ENCODE measurements around the gene FGF18. TPM values are rescaled to one million over a fixed set of nuclear protein-coding genes. Genes with fewer than 3 reads are reported as not detected.

The FGF18 gene
- total RNA-seq, 4 donors from 2014 or later: 1.4 to 3.0 TPM; not detected in 2

GRCh38 chr5:171419688-171420430 is 412 bp downstream of the FGF18 start:
- TF ChIP-seq POLR2A (IDR thresholded peaks at IDR 0.05) (no peak), CTCF (IDR thresholded peaks at IDR 0.05) (peak in 2 of 4 experiments; percentile 8 to 10)
- intact Hi-C loops (cut with DNase I; ENCODE audit: low total_unique reads): loop anchor here (5.0 kb wide), 1 partner anchor 482 kb away; no protein-coding TSS in a partner anchor
- no peaks in the 10 kb centered on the region for H3K9me3 ChIP-seq
- peaks cover 0 to 6% of the 10 kb centered on the region in 2 donors for H3K27me3 ChIP-seq
- peak in 1 of 2 donors; percentile 33 for DNase-seq
- H3K36me3 ChIP-seq: no peaks in the 10 kb centered on the region
- peak overlapping the region in 1 of 2 donors; percentile 29 for H3K4me3 ChIP-seq
- no peak overlapping the region for H3K27ac ChIP-seq
- peaks cover 0 to 18% of the 10 kb centered on the region in 2 donors for H3K4me1 ChIP-seq

- Histone ChIP-seq H3K27me3 (peaks cover 0 to 6% of the 10 kb centered on the region in 2 donors), H3K4me3 (peak overlapping the region in 1 of 2 donors; percentile 7), H3K9me3 (no peaks in the 10 kb centered on the region), H3K4me1 (peaks cover 0 to 18% of the 10 kb centered on the region in 2 donors), H3K36me3 (no peaks in the 10 kb centered on the region), H3K27ac (no peak overlapping the region)
- intact Hi-C loops (cut with DNase I; ENCODE audit: low total_unique reads): loop anchor here (5.0 kb wide), 1 partner anchor 482 kb away; no protein-coding TSS in a partner anchor
- peak; percentile 79 to 86 for DNase-seq
- TF ChIP-seq CTCF (IDR thresholded peaks at IDR 0.05): no peak
- TF ChIP-seq POLR2A (IDR thresholded peaks at IDR 0.05): no peak
Observed at GRCh38 chr5:171420431-171421241, 1.2 kb downstream of the FGF18 start.

DNA sequence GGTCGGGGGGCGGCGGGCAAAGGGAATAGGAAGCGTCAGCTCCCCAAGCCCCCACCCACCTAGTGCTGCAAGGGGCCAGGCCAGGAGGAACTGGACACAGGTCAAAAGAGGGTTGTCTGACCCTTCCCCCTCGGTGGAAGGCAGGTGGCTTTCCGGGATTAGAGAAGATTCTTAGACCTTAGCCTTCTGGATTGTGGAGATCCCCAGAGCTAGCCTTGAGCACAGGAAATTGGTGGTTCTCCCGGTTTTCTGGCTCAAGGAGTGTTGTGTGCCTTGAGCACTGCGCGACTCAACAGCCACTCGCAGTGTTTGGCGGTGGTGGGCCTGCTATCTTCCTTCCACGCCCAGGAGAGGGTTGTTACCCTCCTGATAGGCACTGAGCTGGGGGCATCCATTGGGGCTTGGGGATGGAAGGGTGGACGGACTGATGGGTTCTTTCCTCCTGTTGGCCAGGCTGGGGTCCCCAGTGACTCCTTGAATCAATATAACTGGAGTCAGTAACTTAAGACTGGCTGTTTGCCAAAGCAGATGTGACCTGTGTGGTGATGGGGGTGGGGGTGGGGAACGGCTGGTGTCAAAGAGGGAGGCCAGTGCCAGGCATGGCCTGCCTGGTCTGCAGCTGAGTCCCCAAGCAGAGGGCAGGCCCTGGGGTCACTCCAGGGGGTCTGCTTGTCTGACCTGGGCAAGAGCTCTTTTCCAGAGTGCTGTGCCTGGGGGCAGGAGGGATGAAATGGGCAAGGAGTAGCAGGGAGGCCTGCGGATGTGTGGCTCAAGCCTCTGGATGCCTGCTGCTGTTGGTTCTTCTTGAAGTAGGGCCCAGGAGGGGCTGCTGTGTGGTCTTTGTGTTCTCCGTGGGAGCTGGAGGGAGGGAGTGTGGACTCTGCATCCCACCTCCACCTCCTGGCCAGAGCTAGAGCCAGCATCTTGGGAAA is 2.1 kb downstream of the FGF18 start:
- no peaks in the 10 kb centered on the region for H3K9me3 ChIP-seq
- H3K27me3 ChIP-seq: peaks cover 0 to 6% of the 10 kb centered on the region in 2 donors
- H3K27ac ChIP-seq: no peak overlapping the region
- peaks cover 0 to 18% of the 10 kb centered on the region in 2 donors for H3K4me1 ChIP-seq
- no peak for TF ChIP-seq POLR2A (IDR thresholded peaks at IDR 0.05)
- no peak for TF ChIP-seq CTCF (IDR thresholded peaks at IDR 0.05)
- no peak for DNase-seq
- H3K36me3 ChIP-seq: no peaks in the 10 kb centered on the region
- intact Hi-C loops (cut with DNase I; ENCODE audit: low total_unique reads): loop anchor here (5.0 kb wide), 1 partner anchor 481 kb away; no protein-coding TSS in a partner anchor
- H3K4me3 ChIP-seq: no peak overlapping the region

DNA sequence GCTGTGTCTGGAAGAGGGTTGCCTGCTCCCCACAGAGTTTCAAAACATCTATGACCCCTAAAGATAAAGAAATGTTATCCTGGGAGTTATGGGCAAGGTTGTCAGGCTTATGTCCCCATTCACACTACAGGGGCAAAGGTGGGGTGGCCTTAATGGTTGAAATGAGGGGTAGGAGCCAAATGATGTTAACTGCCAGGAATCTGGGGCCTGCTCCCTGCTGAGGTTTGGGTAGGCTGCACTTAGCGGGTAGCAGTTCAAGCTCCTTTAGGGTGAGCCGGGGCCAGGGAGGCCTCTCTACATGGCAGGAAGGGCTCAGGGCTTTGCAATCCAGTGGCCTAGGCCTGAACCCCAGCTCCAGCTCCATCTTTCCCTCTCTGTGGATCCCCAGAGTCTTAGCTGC is 3.0 kb downstream of the FGF18 start:
- Histone ChIP-seq H3K27ac (no peak overlapping the region), H3K4me1 (peaks cover 0 to 18% of the 10 kb centered on the region in 2 donors), H3K4me3 (no peak overlapping the region), H3K36me3 (no peaks in the 10 kb centered on the region), H3K27me3 (peaks cover 0 to 6% of the 10 kb centered on the region in 2 donors), H3K9me3 (no peaks in the 10 kb centered on the region)
- DNase-seq: no peak
- no peak for TF ChIP-seq POLR2A (IDR thresholded peaks at IDR 0.05)
- TF ChIP-seq CTCF (IDR thresholded peaks at IDR 0.05): no peak
- intact Hi-C loops (cut with DNase I; ENCODE audit: low total_unique reads): loop anchor here (5.0 kb wide), 1 partner anchor 480 kb away; no protein-coding TSS in a partner anchor

Data from uterus (tissue), 4 donors.